ENCODE results near the gene TOX2.
A peak's percentile ranks its signal among the peaks of the same experiment; 100 is the strongest.

Gene TOX2

GRCh38 chr20:44111712-44112335, 197.2 kb downstream of the TOX2 start:
- H3K4me3 ChIP-seq (replicated peaks; ENCODE audit: low read depth, low read length) = no peak overlapping the region
- TF ChIP-seq, protein P1, sequence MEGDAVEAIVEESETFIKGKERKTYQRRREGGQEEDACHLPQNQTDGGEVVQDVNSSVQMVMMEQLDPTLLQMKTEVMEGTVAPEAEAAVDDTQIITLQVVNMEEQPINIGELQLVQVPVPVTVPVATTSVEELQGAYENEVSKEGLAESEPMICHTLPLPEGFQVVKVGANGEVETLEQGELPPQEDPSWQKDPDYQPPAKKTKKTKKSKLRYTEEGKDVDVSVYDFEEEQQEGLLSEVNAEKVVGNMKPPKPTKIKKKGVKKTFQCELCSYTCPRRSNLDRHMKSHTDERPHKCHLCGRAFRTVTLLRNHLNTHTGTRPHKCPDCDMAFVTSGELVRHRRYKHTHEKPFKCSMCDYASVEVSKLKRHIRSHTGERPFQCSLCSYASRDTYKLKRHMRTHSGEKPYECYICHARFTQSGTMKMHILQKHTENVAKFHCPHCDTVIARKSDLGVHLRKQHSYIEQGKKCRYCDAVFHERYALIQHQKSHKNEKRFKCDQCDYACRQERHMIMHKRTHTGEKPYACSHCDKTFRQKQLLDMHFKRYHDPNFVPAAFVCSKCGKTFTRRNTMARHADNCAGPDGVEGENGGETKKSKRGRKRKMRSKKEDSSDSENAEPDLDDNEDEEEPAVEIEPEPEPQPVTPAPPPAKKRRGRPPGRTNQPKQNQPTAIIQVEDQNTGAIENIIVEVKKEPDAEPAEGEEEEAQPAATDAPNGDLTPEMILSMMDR (IDR thresholded peaks at IDR 0.05; ENCODE audit: low read length, missing control alignments) = no peak
- peak; percentile 29 for DNase-seq (ENCODE audit: low read depth)

- no peak overlapping the region for H3K4me3 ChIP-seq (replicated peaks; ENCODE audit: low read depth, low read length)
- TF ChIP-seq, protein P1 (IDR thresholded peaks at IDR 0.05; ENCODE audit: low read length, missing control alignments) = no peak
- no peak for DNase-seq (ENCODE audit: low read depth)
Observed at GRCh38 chr20:44112456-44112855, 197.8 kb downstream of the TOX2 start.

DNA sequence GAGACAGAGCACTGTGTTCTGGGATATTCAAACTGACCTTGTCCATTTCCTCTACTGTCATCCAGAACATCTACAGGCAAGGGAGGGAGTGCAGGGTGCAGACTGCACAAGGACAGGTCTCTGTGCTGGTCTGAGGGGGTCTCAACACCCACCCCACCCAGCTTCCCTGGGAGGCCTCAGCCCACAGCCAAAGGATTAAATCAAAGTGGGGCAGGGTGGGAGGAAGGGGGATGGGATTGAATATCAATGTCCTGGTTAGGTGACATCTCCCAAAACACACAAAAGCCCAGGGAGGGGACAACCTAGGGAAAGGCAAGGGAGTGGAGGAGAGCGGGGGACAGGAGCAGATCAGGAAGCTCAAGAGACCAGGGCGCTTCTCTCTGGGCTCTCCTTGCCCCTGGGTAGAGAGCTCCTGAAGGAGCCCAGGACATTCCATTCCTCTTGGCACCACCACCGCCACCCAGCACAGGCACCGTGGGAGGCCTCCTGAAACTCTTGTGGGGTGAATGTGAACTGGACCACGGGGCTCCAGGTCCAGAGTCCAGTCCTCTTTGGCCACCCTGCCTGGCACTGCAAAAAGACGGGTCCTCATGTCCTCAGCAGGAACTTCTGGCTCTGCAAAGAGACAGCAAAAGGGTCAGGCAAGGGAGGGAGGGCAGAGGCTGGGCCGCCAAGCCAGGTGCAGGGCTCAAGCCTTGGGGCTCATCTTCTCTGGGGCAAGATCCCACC, 198.4 kb downstream of the TOX2 start:
- TF ChIP-seq, protein P1 (IDR thresholded peaks at IDR 0.05; ENCODE audit: low read length, missing control alignments) = no peak
- DNase-seq (ENCODE audit: low read depth) = no peak
- no peak overlapping the region for H3K4me3 ChIP-seq (replicated peaks; ENCODE audit: low read depth, low read length)

- TF ChIP-seq, protein P1 (IDR thresholded peaks at IDR 0.05; ENCODE audit: low read length, missing control alignments) = no peak
- no peak for DNase-seq (ENCODE audit: low read depth)
- H3K4me3 ChIP-seq (replicated peaks; ENCODE audit: low read depth, low read length) = no peak overlapping the region
Observed at GRCh38 chr20:44113618-44114376, 199.1 kb downstream of the TOX2 start.

- TF ChIP-seq, protein P1 (IDR thresholded peaks at IDR 0.05; ENCODE audit: low read length, missing control alignments) = no peak
- H3K4me3 ChIP-seq (replicated peaks; ENCODE audit: low read depth, low read length) = no peak overlapping the region
- no peak for DNase-seq (ENCODE audit: low read depth)
Observed at GRCh38 chr20:44115181-44115580, 200.5 kb downstream of the TOX2 start.

GRCh38 chr20:44115762-44116644, 201.4 kb downstream of the TOX2 start:
- DNase-seq (ENCODE audit: low read depth) = no peak
- TF ChIP-seq, protein P1 (IDR thresholded peaks at IDR 0.05; ENCODE audit: low read length, missing control alignments) = no peak
- H3K4me3 ChIP-seq (replicated peaks; ENCODE audit: low read depth, low read length) = no peak overlapping the region
